ENCODE data around the gene NHSL2.
A peak's percentile ranks its signal among the peaks of the same experiment; 100 is the strongest.

The NHSL2 gene

DNA sequence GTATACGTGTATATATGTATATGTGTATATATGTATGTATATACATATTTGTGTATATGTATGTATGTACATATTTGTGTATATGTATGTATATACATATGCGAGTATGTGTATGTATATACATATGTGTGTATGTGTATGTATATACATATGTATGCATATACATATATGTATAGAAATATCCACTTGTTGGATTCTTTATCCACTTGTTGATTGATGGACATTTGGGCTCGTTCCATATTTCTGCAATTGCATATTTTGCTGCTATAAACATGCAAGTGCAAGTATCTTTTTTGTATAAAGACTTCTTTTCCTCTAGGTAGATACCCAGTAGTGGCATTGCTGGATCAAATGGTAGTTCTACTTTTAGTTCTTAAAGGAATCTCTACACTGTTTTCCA lies 25.5 kb upstream of the NHSL2 start:
- H3K27ac ChIP-seq: no peak overlapping the region
- TF ChIP-seq ZFX (IDR thresholded peaks at IDR 0.05; ENCODE audit: borderline replicate concordance) (no peak), CTCF (IDR thresholded peaks at IDR 0.05) (no peak)

- TF ChIP-seq ZFX (IDR thresholded peaks at IDR 0.05; ENCODE audit: borderline replicate concordance): no peak
- TF ChIP-seq CTCF (IDR thresholded peaks at IDR 0.05): no peak
- H3K27ac ChIP-seq: no peak overlapping the region
Observed at GRCh38 chrX:71895607-71896006, 15.0 kb upstream of the NHSL2 start.

DNA sequence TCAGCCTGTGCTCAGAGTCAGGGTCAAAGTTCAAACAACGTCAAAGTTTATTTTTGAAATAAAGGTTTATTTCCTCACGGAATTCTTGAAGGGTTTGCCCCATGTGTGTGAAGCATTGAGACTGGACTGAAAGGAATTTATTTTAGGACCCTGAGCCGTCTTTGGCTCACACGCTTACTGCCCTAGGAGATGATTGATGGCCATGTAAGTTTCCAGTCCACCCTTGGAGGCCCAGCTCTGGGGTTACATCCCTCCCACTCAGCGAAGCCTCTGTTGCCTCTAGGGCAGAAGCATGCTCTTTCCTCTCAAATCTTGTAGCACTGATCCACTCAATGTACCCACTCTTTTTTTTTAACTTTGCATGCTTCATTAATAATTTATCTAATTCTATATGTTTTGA lies 4.5 kb upstream of the NHSL2 start:
- TF ChIP-seq CTCF (IDR thresholded peaks at IDR 0.05): no peak
- no peak overlapping the region for H3K27ac ChIP-seq

GRCh38 chrX:71908387-71908786 lies 2.3 kb upstream of the NHSL2 start:
- no peak for TF ChIP-seq CTCF (IDR thresholded peaks at IDR 0.05)
- TF ChIP-seq ZFX (IDR thresholded peaks at IDR 0.05; ENCODE audit: borderline replicate concordance): no peak

GRCh38 chrX:71909956-71910355 lies 689 bp upstream of the NHSL2 start:
- H3K27ac ChIP-seq: no peak overlapping the region
- no peak for TF ChIP-seq CTCF (IDR thresholded peaks at IDR 0.05)
- no peak for TF ChIP-seq ZFX (IDR thresholded peaks at IDR 0.05; ENCODE audit: borderline replicate concordance)

More at GRCh38 chrX:71908387-71908786, 2.3 kb upstream of the NHSL2 start:
- no peak overlapping the region for H3K27ac ChIP-seq

- H3K27ac ChIP-seq: no peak overlapping the region
- TF ChIP-seq CTCF (IDR thresholded peaks at IDR 0.05) (peak; percentile 39; the same call in 1 of the 2 replicates), ZFX (IDR thresholded peaks at IDR 0.05; ENCODE audit: borderline replicate concordance) (no peak)
Observed at GRCh38 chrX:71910986-71911730, 513 bp downstream of the NHSL2 start.

DNA sequence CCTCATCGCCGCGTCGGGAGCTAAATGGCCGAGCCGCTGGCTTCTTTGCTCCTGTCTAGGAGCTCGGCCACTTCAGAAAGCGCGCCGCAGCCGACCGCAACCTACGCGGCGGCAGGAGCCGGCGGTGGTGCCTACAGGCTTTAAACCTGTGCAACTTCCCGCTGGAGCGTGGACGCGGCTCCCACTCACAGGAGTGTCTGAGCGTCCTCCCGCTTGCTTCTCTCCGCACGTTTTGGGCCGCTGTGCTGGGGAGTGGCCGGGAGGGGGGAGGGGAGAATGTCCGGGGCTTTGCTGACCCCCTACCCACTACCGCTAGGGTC lies 1.0 kb downstream of the NHSL2 start:
- TF ChIP-seq CTCF (IDR thresholded peaks at IDR 0.05): no peak
- no peak for TF ChIP-seq ZFX (IDR thresholded peaks at IDR 0.05; ENCODE audit: borderline replicate concordance)
- H3K27ac ChIP-seq: no peak overlapping the region

All from 22Rv1 (cell line).